Pancreas (tissue), 10 donors: ENCODE data around the gene GRAMD4. TPM values are rescaled to one million over a fixed set of nuclear protein-coding genes. Genes with fewer than 3 reads are reported as not detected.

ENCODE experiments used
- ATAC-seq, 4 donors: fragments of 200-7000 bp; cut with Tn5 transposase; one replicate each; pipeline versions ENCODE4 v1.8.0 to v1.9.1; 2020; ENCODE audit warnings: mild to moderate bottlenecking in 4 of 4, moderate library complexity in 4 of 4
- DNase-seq, 6 donors: peaks; one replicate each; pipeline ENCODE4 v3.0.0-alpha.2; 2020
- FAIRE-seq: peaks from 2 replicates; lab custom pipeline; 2012; peaks lifted over from hg19 to GRCh38; lab: Jason Lieb, UNC
- H3K27ac ChIP-seq, 4 donors: fragments of 200-600 bp; sonication (generic); 1 replicate in 3 of 4; 2 replicates in 1 of 4; pipeline versions ENCODE4 v1.5.0 to v1.8.0; 2020
- H3K27me3 ChIP-seq, 4 donors: fragments of 200-600 bp; one replicate each; pipeline ENCODE4 v1.8.0; 2021
- H3K36me3 ChIP-seq, 3 donors: fragments of 200-600 bp; sonication (generic) in 1 of 3; one replicate each; pipeline versions ENCODE4 v1.5.0 to v1.8.0; 2020 to 2021
- H3K4me1 ChIP-seq, 3 donors: fragments of 200-600 bp; one replicate each; pipeline ENCODE4 v1.8.0; 2021
- H3K4me3 ChIP-seq, 4 donors: fragments of 200-600 bp; sonication (generic) in 2 of 4; one replicate each; pipeline versions ENCODE4 v1.5.0 to v1.8.0; 2020 to 2021
- H3K9me3 ChIP-seq, 4 donors: fragments of 200-600 bp; one replicate each; pipeline ENCODE4 v1.8.0; 2021
- WGBS, 2 donors: extraction: QIAGEN DNeasy Blood & Tissue Kit; methylation state at CpG; one replicate each; pipeline ENCODE4 v1.1.7; 2013; 5-methylcytosine and 5-hydroxymethylcytosine counted together
- intact Hi-C, 3 donors: fragments of 100-400 bp; cut with DNase I; formaldehyde crosslinking; loops; one replicate each; pipeline versions ENCODE4 v1.11.1 to v1.14.2; 2022
- polyA plus RNA-seq, 2 donors: library from polyadenylated mRNA; stranded (reverse); fragments of 200-250 nt; gene quantifications; one replicate each; pipeline ENCODE4 v1.2.3, GENCODE V29; 2013
- total RNA-seq, 6 donors: library from RNA; stranded (reverse); fragmentation: NEBNext Ultra II Directional in 4 of 6; extraction: Animal tissue kit (Norgen Biotek cat#: 25700) in 4 of 6; gene quantifications; one replicate each; pipeline versions ENCODE4 v1.2.1 to v1.2.4, GENCODE V29; 2021 to 2023
- TF ChIP-seq, protein P1 (sequence below), 4 donors: fragments of 200-600 bp; sonication (generic) in 3 of 4; IDR thresholded peaks; one replicate each; pipeline versions ENCODE4 v1.5.0 to v1.8.0; 2021; ENCODE audit warnings: antibody characterized with exemption in 4 of 4
- donor health status: healthy with polysubstance abuse.
- donor health status: DM: no; HTN: no; CAD: no; lungs with moderate emphysema.
- donor health status: DM: no; HTN: no; CAD: no.
- donor health status: control.
- donor health status: control.
- donor health status: Bipolar disorder and iron deficiency.
- donor health status: DM: yes; HTN: yes; CAD: no.
- donor health status: DM: no; HTN: no; CAD: no.
- donor health status: DM: no; HTN: no; CAD: no.
- donor health status: DM: yes; HTN: yes; CAD: no.

Gene GRAMD4
- total and polyA plus RNA-seq, 8 donors: 13.2 to 36.4 (median 21.9) TPM

DNA sequence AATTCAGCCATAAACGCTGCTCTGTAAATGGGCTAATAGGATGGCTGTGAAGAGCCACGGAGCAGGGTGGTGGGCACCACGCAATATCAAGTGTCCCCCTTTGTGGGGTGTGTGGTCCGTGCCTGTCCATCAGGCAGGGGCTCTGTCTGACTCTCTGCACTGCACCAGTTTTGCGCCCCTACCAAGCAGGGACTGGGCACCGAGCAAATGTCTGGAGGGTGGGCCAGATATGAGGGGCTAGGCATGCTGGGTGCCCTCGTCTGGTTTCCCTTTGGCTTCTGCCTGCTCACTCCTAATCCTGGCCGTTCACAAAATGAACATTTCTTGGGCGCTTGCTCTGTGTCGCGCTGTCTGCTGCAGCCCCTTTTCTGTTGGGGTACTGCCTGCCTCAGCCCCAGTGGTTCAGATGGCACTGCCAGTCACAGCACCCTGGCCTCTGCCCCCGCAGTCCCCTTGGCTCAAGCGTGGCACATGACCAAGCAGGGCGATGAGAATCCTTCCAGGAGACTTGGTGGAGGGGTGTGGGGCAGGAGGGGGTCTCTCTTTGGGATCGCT is 45.7 kb upstream of the GRAMD4 start:
- TF ChIP-seq, protein P1, sequence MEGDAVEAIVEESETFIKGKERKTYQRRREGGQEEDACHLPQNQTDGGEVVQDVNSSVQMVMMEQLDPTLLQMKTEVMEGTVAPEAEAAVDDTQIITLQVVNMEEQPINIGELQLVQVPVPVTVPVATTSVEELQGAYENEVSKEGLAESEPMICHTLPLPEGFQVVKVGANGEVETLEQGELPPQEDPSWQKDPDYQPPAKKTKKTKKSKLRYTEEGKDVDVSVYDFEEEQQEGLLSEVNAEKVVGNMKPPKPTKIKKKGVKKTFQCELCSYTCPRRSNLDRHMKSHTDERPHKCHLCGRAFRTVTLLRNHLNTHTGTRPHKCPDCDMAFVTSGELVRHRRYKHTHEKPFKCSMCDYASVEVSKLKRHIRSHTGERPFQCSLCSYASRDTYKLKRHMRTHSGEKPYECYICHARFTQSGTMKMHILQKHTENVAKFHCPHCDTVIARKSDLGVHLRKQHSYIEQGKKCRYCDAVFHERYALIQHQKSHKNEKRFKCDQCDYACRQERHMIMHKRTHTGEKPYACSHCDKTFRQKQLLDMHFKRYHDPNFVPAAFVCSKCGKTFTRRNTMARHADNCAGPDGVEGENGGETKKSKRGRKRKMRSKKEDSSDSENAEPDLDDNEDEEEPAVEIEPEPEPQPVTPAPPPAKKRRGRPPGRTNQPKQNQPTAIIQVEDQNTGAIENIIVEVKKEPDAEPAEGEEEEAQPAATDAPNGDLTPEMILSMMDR (IDR thresholded peaks at IDR 0.05): no peak
- H3K27ac ChIP-seq: peak overlapping the region; percentile 78 to 97 (median 88)
- no peaks in the 10 kb centered on the region for H3K27me3 ChIP-seq
- no peak for ATAC-seq
- H3K9me3 ChIP-seq: no peaks in the 10 kb centered on the region
- no peak for FAIRE-seq
- WGBS, 2 donors: 82 to 84% methylated on average over 15 of the region's 15 CpGs
- DNase-seq: peak in 3 of 6 donors; percentile 23 to 52 (median 27)
- H3K36me3 ChIP-seq: no peaks in the 10 kb centered on the region
- H3K4me3 ChIP-seq: no peak overlapping the region
- peaks cover 31 to 52% (median 36%) of the 10 kb centered on the region in 3 donors for H3K4me1 ChIP-seq
- intact Hi-C loops: loop anchor here in 2 of 3 donors (10.0 kb wide), 2 partner anchors 160 to 180 kb away; partner anchors contain the start of gene CERK (in 1 of the 2)

DNA sequence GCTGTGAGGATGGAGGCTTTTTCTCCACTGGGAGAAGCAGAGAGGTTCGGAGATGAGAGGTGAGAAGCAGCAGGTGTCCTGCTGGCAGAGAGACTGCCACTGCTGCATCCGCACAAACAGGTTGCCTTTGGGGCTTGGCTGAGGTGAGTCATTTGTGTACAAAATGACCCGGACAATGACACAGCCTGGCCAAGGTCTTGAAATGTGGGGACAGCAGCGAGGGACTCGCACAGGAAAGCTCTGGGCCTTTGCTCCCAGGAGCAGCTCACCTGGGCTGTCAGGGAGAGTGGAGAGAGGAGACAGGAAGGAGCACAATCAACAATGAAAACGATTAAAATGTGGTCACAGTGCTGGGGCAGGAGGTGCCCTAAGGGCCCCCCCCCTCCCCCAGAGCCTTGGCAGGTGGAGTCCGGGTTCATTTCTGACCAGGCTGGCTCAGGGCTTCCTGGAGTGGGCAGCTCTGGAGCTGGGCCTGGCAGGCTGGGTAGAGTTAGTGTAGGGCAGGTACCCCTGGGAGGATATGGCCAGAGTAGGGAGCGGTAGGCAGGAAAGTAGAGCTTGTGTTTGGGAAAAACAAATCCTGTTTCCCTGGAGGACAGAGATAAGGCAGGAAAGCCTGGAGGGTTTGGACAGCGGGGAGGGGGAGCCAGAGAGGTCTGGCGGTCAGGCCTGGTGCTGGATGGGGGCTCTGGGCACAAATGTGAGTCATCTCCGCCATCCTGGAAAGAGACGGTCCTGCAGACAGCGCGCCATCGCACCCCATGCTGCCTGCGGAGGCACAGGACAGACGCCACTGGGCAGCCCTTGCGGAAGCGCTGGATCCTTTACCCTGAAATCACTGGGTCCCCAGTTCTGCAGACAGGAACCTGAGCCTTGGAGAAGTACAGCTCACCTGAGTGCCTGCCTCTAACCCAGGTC is 44.9 kb upstream of the GRAMD4 start:
- Histone ChIP-seq H3K27me3 (no peaks in the 10 kb centered on the region), H3K4me3 (no peak overlapping the region), H3K4me1 (peaks cover 38 to 59% (median 40%) of the 10 kb centered on the region in 3 donors), H3K27ac (peak overlapping the region; percentile 78 to 97 (median 88)), H3K9me3 (no peaks in the 10 kb centered on the region), H3K36me3 (no peaks in the 10 kb centered on the region)
- peak; percentile 55 to 65 (median 59) for ATAC-seq
- FAIRE-seq: no peak
- peak; percentile 74 to 83 (median 78) for DNase-seq
- intact Hi-C loops: loop anchor here in 2 of 3 donors (10.0 kb wide), 2 partner anchors 160 to 180 kb away; partner anchors contain the start of gene CERK (in 1 of the 2)
- 48 to 53% methylated on average over 19 of the region's 19 CpGs for WGBS, 2 donors
- TF ChIP-seq, protein P1 (IDR thresholded peaks at IDR 0.05): no peak

DNA sequence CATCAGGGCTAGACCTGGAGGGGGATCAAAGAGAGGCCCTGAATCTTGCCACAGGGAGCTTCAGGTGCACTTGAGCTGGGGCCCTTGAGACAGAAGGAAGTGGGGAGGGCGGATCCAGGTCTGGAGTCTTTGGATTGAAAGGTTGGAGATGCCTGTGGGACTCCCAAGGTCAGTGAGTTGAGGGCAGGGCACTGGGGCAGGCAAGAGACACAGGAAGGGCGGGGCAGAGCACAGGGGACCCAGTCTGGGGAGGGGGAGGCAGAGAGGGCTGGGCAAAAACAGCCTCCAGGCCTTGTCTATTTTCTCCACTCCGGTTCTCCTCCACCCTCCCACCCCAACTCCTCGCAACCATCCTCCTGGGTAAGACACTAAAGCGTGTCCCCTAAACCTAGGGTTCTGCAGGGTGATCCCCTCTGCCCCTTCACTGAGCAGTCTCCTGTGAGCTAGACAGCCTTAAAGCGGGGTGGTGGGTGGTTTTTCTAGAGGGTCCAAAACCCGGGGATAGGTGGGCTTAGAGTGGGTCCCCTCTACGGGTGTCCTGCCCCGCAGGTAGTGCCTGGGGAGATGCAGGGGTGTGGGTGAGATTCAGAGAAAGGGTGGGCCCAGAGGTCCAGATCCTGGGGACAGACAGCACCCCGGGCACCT is 44.2 kb upstream of the GRAMD4 start:
- Histone ChIP-seq H3K36me3 (no peaks in the 10 kb centered on the region), H3K4me1 (peaks cover 45 to 61% (median 48%) of the 10 kb centered on the region in 3 donors), H3K27me3 (no peaks in the 10 kb centered on the region), H3K27ac (peak overlapping the region; percentile 78 to 97 (median 88)), H3K4me3 (peak overlapping the region in 2 of 4 donors; percentile 31 to 79), H3K9me3 (no peaks in the 10 kb centered on the region)
- TF ChIP-seq, protein P1 (IDR thresholded peaks at IDR 0.05): no peak
- peak in 3 of 6 donors; percentile 42 to 58 (median 50) for DNase-seq
- ATAC-seq: peak in 2 of 4 donors; percentile 2 to 4
- intact Hi-C loops: loop anchor here in 2 of 3 donors (10.0 kb wide), 2 partner anchors 159 to 179 kb away; partner anchors contain the start of gene CERK (in 1 of the 2)
- no peak for FAIRE-seq
- 57 to 64% methylated on average over 10 of the region's 10 CpGs for WGBS, 2 donors

DNA sequence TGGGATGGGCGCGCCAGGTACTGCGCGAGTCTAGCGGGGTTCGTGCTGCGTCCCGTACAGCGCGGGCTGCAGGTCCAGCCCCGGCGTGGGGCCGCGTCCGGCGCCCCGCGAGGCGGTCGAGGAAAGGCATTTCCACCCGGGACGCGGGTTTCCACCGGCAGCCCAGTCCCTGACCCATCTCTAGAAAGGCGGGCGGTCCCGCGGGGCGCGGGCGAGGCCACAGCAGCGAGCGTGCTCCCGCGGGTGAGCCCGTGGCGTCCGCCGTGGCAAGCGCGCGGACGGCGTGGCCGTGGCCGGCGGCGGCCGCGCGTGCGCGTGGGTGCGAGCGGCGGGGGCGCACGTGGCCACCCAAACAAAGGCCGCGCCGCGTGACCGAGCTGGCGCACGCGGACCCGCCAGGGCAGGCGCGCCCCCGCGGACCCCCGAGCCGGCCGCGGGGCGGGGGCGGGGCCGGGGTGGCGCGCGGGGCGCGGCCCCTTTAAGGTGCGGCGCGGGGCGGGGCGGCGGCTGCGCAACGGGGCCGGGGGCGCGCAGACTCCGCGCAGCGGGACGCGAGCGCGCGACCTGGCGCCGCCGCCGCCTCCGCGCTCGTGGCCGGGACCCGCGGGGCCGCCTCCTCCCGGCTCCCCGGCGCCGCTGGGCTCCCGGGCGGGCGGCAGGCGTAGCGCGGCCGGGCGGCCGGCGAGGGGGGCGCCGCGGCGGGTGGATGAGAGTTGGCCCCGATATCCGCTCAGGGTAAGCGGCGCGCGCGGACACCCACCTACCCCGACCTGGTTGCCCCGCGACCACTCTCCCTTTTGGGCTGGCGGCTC is 43.4 kb upstream of the GRAMD4 start:
- H3K4me1 ChIP-seq: peaks cover 51 to 68% (median 52%) of the 10 kb centered on the region in 3 donors
- intact Hi-C loops: loop anchor here in 2 of 3 donors (10.0 kb wide), 2 partner anchors 158 to 178 kb away; partner anchors contain the start of gene CERK (in 1 of the 2)

More for the DNA sequence above, 43.4 kb upstream of the GRAMD4 start:
- ATAC-seq (peak in 3 of 4 donors; percentile 6 to 47 (median 17)), FAIRE-seq (no peak), DNase-seq (peak; percentile 35 to 85 (median 56))
- Histone ChIP-seq H3K4me3 (peak overlapping the region in 3 of 4 donors; percentile 60 to 79 (median 75)), H3K27ac (peak overlapping the region; percentile 78 to 97 (median 88)), H3K36me3 (no peaks in the 10 kb centered on the region), H3K9me3 (no peaks in the 10 kb centered on the region), H3K27me3 (no peaks in the 10 kb centered on the region)
- WGBS, 2 donors: 2 to 10% methylated on average over 22 to 141 of the region's 142 CpGs
- TF ChIP-seq, protein P1 (IDR thresholded peaks at IDR 0.05): no peak
